HCT116 (cell line): Measurements from ENCODE around the gene F11R. TPM values are rescaled to one million over a fixed set of nuclear protein-coding genes. Genes with fewer than 3 reads are reported as not detected.
A peak's percentile ranks its signal among the peaks of the same experiment; 100 is the strongest.

Source experiments
- ATAC-seq: fragments of 200-7000 bp; cut with Tn5 transposase; 2 replicates; pipeline ENCODE4 v1.9.1; 2020; ENCODE audit warnings: mild to moderate bottlenecking, moderate library complexity
- BruUV-seq: library from RNA; stranded (reverse); fragments of 400-500 nt; replicated peaks from 2 replicates; lab custom pipeline; 2021; lab: Mats Ljungman, UMichigan
- CTCF ChIA-PET: fragments of 300-600 bp; sonication (Branson Sonifier 250); formaldehyde crosslinking; loops from one replicate; lab custom pipeline; 2021; ENCODE audit warnings: antibody characterized with exemption; lab: Charles Lee
- POLR2A ChIA-PET: fragments of 300-600, 350-600 bp; sonication (Branson Sonifier 250); formaldehyde crosslinking; loops from one replicate; lab custom pipeline; 2021; ENCODE audit warnings: antibody characterized with exemption; lab: Charles Lee
- RAD21 ChIA-PET, 2 experiments: fragments of 300-600 bp; sonication (Branson Sonifier 250); formaldehyde crosslinking; loops; one replicate each; lab custom pipeline; 2023; ENCODE audit warnings: low total read pairs in 2 of 2; ENCODE audit not compliant: uncharacterized antibody in 2 of 2, unreplicated experiment in 2 of 2, low non-redundant PET in 1 of 2; lab: Charles Lee
- DNase-seq: peaks from one replicate; pipeline ENCODE4 v3.0.0-alpha.2; 2010; ENCODE audit warnings: low read depth, low spot score
- H2AFZ ChIP-seq: fragments of 200-600 bp; shearing (Covaris generic), sonication (generic); 2 replicates; pipeline ENCODE4 v1.6.1; 2017; ENCODE audit warnings: low read depth, mixed run types, mixed read lengths, antibody characterized with exemption, low read length; ENCODE audit not compliant: poor library complexity, severe bottlenecking
- H3K27ac ChIP-seq: 2 replicates; pipeline ENCODE4 v1.5.1; 2012; ENCODE audit warnings: low read depth, low read length
- H3K27me3 ChIP-seq: fragments of 200-600 bp; sonication (generic); 2 replicates; pipeline ENCODE4 v1.6.1; 2016; ENCODE audit warnings: mixed run types, low read length, mixed read lengths; ENCODE audit not compliant: insufficient read depth
- H3K36me3 ChIP-seq, 2 experiments: fragments of 200-500 bp in 1 of 2; fragments of 200-600 bp in 1 of 2; sonication (Bioruptor generic) in 1 of 2; sonication (generic) in 1 of 2; 2 replicates each; pipeline versions ENCODE4 v1.5.1 to v1.6.1; 2014 to 2016; ENCODE audit warnings: low read length in 2 of 2, inconsistent platforms in 1 of 2, mixed read lengths in 1 of 2, mixed run types in 1 of 2; ENCODE audit not compliant: insufficient read depth in 2 of 2, control insufficient read depth in 1 of 2
- H3K4me1 ChIP-seq, 2 experiments: fragments of 200-600 bp in 1 of 2; sonication (generic) in 1 of 2; 2 replicates each; pipeline versions ENCODE4 v1.5.1 to v1.6.1; 2012 to 2017; ENCODE audit warnings: low read length in 2 of 2, inconsistent platforms in 1 of 2, mild to moderate bottlenecking in 1 of 2, mixed read lengths in 1 of 2, mixed run types in 1 of 2, moderate library complexity in 1 of 2; ENCODE audit not compliant: insufficient read depth in 2 of 2, control insufficient read depth in 1 of 2
- H3K4me2 ChIP-seq: fragments of 200-600 bp; sonication (generic); 2 replicates; pipeline ENCODE4 v1.6.1; 2017; ENCODE audit warnings: mixed run types, low read length, mixed read lengths
- H3K4me3 ChIP-seq, 2 experiments: fragments of 200-600 bp in 1 of 2; sonication (generic) in 1 of 2; replicated peaks in 1 of 2; 2 replicates each; pipeline ENCODE4 v1.5.1; 2011 to 2016; ENCODE audit warnings: low read length in 2 of 2, control low read depth in 1 of 2, low read depth in 1 of 2, mild to moderate bottlenecking in 1 of 2, mixed read lengths in 1 of 2, mixed run types in 1 of 2
- H3K79me2 ChIP-seq: fragments of 200-600 bp; sonication (generic); 2 replicates; pipeline ENCODE4 v1.6.1; 2017; ENCODE audit warnings: mild to moderate bottlenecking, mixed run types, low read length, moderate library complexity, mixed read lengths; ENCODE audit not compliant: insufficient read depth
- H3K9ac ChIP-seq: fragments of 200-600 bp; sonication (generic); 2 replicates; pipeline ENCODE4 v1.6.1; 2016; ENCODE audit warnings: low read length, mixed read lengths
- H3K9me2 ChIP-seq: fragments of 200-600 bp; sonication (generic), shearing (Covaris generic); 2 replicates; pipeline ENCODE4 v1.6.1; 2017; ENCODE audit warnings: mixed run types, mild to moderate bottlenecking, moderate library complexity; ENCODE audit not compliant: insufficient read depth
- H3K9me3 ChIP-seq, 2 experiments: fragments of 200-500 bp in 1 of 2; fragments of 200-600 bp in 1 of 2; sonication (Bioruptor generic) in 1 of 2; sonication (generic) in 1 of 2; 2 replicates each; pipeline ENCODE4 v1.6.1; 2014 to 2017; ENCODE audit warnings: low read length in 2 of 2, mixed read lengths in 2 of 2, inconsistent platforms in 1 of 2, low read depth in 1 of 2, mild to moderate bottlenecking in 1 of 2, mixed run types in 1 of 2, moderate library complexity in 1 of 2; ENCODE audit not compliant: control insufficient read depth in 1 of 2, insufficient read depth in 1 of 2
- H4K20me1 ChIP-seq: fragments of 200-600 bp; sonication (generic), shearing (Covaris generic); 2 replicates; pipeline ENCODE4 v1.6.1; 2017; ENCODE audit warnings: mixed run types, mild to moderate bottlenecking, moderate library complexity; ENCODE audit not compliant: insufficient read depth
- CBX3 ChIP-seq: IDR thresholded peaks from 2 replicates; pipeline ENCODE4 v1.6.1; 2012; ENCODE audit warnings: low read depth
- CEBPB ChIP-seq: IDR thresholded peaks from 2 replicates; pipeline ENCODE4 v1.6.1; 2012; ENCODE audit warnings: low read depth
- EZH2 ChIP-seq: fragments of 200-600 bp; sonication (generic); IDR thresholded peaks from 2 replicates; pipeline ENCODE4 v1.6.1; 2017; ENCODE audit warnings: antibody characterized with exemption, mixed run types
- EZH2phosphoT487 ChIP-seq: fragments of 200-600 bp; IDR thresholded peaks from 2 replicates; pipeline ENCODE4 v1.6.1; 2018; ENCODE audit warnings: antibody characterized with exemption, borderline replicate concordance
- FOSL1 ChIP-seq: IDR thresholded peaks from 2 replicates; pipeline ENCODE4 v1.6.1; 2012; ENCODE audit warnings: low read depth
- JUND ChIP-seq: IDR thresholded peaks from 2 replicates; pipeline ENCODE4 v1.6.1; 2012
- RAD21 ChIP-seq: IDR thresholded peaks from 2 replicates; pipeline ENCODE4 v1.6.1; 2012; ENCODE audit warnings: low read depth, mild to moderate bottlenecking
- YY1 ChIP-seq: IDR thresholded peaks from 2 replicates; pipeline ENCODE4 v1.6.1; 2011; ENCODE audit warnings: low read length, low read depth, moderate library complexity, mild to moderate bottlenecking; ENCODE audit not compliant: insufficient replicate concordance; ENCODE audit errors: extremely low read depth
- intact Hi-C: fragments of 100-400 bp; cut with micrococcal nuclease; formaldehyde crosslinking; loops from 2 replicates; pipeline ENCODE4 v1.10.0; 2022
- total RNA-seq: library from RNA; stranded (reverse); gene quantifications from one replicate; pipeline ENCODE4 v1.2.1, GENCODE V29; 2021; ENCODE audit not compliant: unreplicated experiment
- TF ChIP-seq, protein P1 (sequence below): IDR thresholded peaks from 2 replicates; pipeline ENCODE4 v1.6.1; 2011; ENCODE audit warnings: mild to moderate bottlenecking, low read length, moderate library complexity; ENCODE audit not compliant: insufficient replicate concordance; ENCODE audit errors: extremely low read depth

F11R gene
- total RNA-seq, 1 experiment from 2014 or later, result 86.7 TPM

DNA sequence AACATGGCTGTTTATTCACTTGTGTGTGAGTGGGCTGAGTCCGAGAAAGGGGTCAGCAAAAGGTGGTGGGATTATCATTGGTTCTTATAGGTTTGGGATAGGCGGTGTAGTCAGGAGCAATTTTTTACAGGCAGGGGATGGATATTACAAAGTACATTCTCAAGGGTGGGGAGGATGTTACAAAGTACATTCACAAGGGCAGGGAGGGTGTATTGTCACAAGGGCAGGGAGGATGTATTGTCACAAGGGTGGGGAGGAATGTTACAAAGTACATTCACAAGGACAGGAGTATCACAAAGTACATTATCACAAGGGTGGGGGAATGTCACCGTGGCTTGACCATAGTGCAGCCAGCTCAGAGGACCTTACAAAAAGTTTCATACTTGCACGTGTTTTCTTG, 35.2 kb downstream of the F11R start:
- Histone ChIP-seq H3K36me3 (no peaks in the 10 kb centered on the region; a peak in 1 of 4 replicates), H4K20me1 (no peaks in the 10 kb centered on the region), H3K9ac (no peak overlapping the region), H3K9me2 (no peaks in the 10 kb centered on the region), H3K4me2 (no peak overlapping the region), H3K9me3 (no peaks in the 10 kb centered on the region), H2AFZ (no peak overlapping the region), H3K27me3 (no peaks in the 10 kb centered on the region), H3K4me1 (peaks cover 7 to 15% of the 10 kb centered on the region in 2 experiments), H3K27ac (no peak overlapping the region), H3K79me2 (no peaks in the 10 kb centered on the region), H3K4me3 (no peak overlapping the region)
- POLR2A ChIA-PET, result no interaction called here
- CTCF ChIA-PET, result no interaction called here
- DNase-seq (no peak), ATAC-seq (no peak)
- intact Hi-C loops, result no loop called here
- RAD21 ChIA-PET, result no interaction called here
- BruUV-seq, result no TSS peak
- TF ChIP-seq CBX3 (peak; percentile 83; the same call in 1 of the 2 replicates), EZH2 (no peak)

DNA sequence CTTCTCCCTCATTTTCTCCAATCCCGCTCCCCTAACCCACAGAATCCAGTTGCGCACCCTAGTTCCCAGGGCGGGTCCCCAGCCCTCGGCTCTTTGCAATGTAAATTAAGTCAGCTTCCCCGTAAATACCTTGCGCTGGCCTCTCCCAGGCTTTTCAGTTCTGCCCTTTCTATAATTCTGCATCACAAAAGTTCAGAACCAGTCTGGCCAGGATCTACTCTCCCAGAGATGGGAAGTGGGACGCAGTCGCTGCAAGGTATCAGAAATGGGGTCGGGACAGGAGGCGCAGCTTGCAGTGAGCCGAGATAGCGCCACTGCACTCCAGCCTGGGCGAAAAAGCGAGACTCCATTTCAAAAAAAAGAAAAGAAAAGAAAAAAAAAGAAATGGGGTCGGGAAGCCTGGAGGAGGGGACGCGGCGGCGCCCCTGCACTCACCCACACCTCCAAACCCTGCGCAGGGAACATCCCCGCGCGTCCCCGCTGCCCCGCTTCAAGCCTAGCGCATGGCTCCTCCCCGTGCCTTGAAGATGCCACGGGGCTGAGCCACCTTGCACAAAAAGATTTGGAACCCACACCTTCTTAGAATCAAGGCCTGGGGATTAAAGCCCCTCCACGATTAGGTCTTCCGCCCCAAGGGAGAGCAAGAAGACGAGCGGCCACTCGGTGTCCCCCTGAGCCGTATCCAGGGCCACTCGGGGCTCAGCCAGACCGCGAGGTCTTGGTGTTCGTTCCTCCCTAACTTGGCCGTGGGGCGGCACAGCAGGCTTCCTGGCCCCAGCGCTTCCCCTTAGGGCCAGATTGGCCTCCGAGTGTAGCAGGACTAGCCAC, 39.2 kb downstream of the F11R start:
- no TSS peak for BruUV-seq
- H3K27ac ChIP-seq, result no peak overlapping the region
- ATAC-seq, result no peak
- H3K36me3 ChIP-seq, result no peaks in the 10 kb centered on the region
- ChIA-PET RAD21 (no interaction called here), POLR2A (no interaction called here), CTCF (no interaction called here)
- H3K79me2 ChIP-seq, result no peaks in the 10 kb centered on the region
- peaks cover 3 to 5% of the 10 kb centered on the region in 2 experiments; a peak in 2 of 4 replicates for H3K4me1 ChIP-seq
- H2AFZ ChIP-seq, result no peak overlapping the region
- H4K20me1 ChIP-seq, result no peaks in the 10 kb centered on the region
- TF ChIP-seq JUND (no peak), YY1 (no peak), RAD21 (no peak), EZH2phosphoT487 (no peak), EZH2 (no peak), CEBPB (no peak), FOSL1 (no peak)
- TF ChIP-seq, protein P1, sequence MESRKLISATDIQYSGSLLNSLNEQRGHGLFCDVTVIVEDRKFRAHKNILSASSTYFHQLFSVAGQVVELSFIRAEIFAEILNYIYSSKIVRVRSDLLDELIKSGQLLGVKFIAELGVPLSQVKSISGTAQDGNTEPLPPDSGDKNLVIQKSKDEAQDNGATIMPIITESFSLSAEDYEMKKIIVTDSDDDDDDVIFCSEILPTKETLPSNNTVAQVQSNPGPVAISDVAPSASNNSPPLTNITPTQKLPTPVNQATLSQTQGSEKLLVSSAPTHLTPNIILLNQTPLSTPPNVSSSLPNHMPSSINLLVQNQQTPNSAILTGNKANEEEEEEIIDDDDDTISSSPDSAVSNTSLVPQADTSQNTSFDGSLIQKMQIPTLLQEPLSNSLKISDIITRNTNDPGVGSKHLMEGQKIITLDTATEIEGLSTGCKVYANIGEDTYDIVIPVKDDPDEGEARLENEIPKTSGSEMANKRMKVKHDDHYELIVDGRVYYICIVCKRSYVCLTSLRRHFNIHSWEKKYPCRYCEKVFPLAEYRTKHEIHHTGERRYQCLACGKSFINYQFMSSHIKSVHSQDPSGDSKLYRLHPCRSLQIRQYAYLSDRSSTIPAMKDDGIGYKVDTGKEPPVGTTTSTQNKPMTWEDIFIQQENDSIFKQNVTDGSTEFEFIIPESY, result no peak
- H3K27me3 ChIP-seq, result no peaks in the 10 kb centered on the region
- H3K4me3 ChIP-seq, result no peak overlapping the region
- no peak overlapping the region for H3K4me2 ChIP-seq
- no peak for DNase-seq
- no peaks in the 10 kb centered on the region for H3K9me2 ChIP-seq
- H3K9me3 ChIP-seq, result no peaks in the 10 kb centered on the region
- intact Hi-C loops, result no loop called here
- no peak overlapping the region for H3K9ac ChIP-seq
